ENCODE measurements around the gene ZFYVE21.

ZFYVE21 gene

GRCh38 chr14:103729496-103730448 is 14.2 kb downstream of the ZFYVE21 start:
- TF ChIP-seq CTCF (IDR thresholded peaks at IDR 0.05): no peak
- Mint-ChIP-seq H3K9me3 (no peaks in the 10 kb centered on the region), H3K4me1 (peaks cover 4% of the 10 kb centered on the region), H3K27me3 (ENCODE audit: low read depth, poor library complexity) (no peaks in the 10 kb centered on the region), H3K4me3 (no peak overlapping the region), H3K36me3 (ENCODE audit: low read depth) (peaks cover 27% of the 10 kb centered on the region), H3K27ac (no peak overlapping the region)
- DNase-seq: no peak

GRCh38 chr14:103730490-103731035 is 15.0 kb downstream of the ZFYVE21 start:
- H3K36me3 Mint-ChIP-seq (ENCODE audit: low read depth): peaks cover 27% of the 10 kb centered on the region
- no peak for DNase-seq
- H3K27me3 Mint-ChIP-seq (ENCODE audit: low read depth, poor library complexity): no peaks in the 10 kb centered on the region
- no peak overlapping the region for H3K27ac Mint-ChIP-seq
- no peak for TF ChIP-seq CTCF (IDR thresholded peaks at IDR 0.05)
- no peaks in the 10 kb centered on the region for H3K9me3 Mint-ChIP-seq
- H3K4me1 Mint-ChIP-seq: peaks cover 4% of the 10 kb centered on the region
- H3K4me3 Mint-ChIP-seq: no peak overlapping the region

- Mint-ChIP-seq H3K36me3 (ENCODE audit: low read depth) (peaks cover 27% of the 10 kb centered on the region), H3K4me3 (no peak overlapping the region), H3K9me3 (no peaks in the 10 kb centered on the region), H3K27me3 (ENCODE audit: low read depth, poor library complexity) (no peaks in the 10 kb centered on the region), H3K27ac (no peak overlapping the region), H3K4me1 (peaks cover 3% of the 10 kb centered on the region)
- TF ChIP-seq CTCF (IDR thresholded peaks at IDR 0.05): no peak
- no peak for DNase-seq
These were observed 15.9 kb downstream of the ZFYVE21 start for GRCh38 chr14:103731481-103731880.

- Mint-ChIP-seq H3K27me3 (ENCODE audit: low read depth, poor library complexity) (no peaks in the 10 kb centered on the region), H3K4me1 (no peaks in the 10 kb centered on the region), H3K9me3 (no peaks in the 10 kb centered on the region), H3K4me3 (no peak overlapping the region), H3K36me3 (ENCODE audit: low read depth) (peaks cover 27% of the 10 kb centered on the region), H3K27ac (peak overlapping the region; percentile 55)
- DNase-seq: no peak
- no peak for TF ChIP-seq CTCF (IDR thresholded peaks at IDR 0.05)
These were observed 16.6 kb downstream of the ZFYVE21 start for GRCh38 chr14:103731916-103732867.

- TF ChIP-seq CTCF (IDR thresholded peaks at IDR 0.05): no peak
- no peak overlapping the region for H3K4me3 Mint-ChIP-seq
- DNase-seq: no peak
- peak overlapping the region; percentile 55 for H3K27ac Mint-ChIP-seq
- no peaks in the 10 kb centered on the region for H3K9me3 Mint-ChIP-seq
- H3K36me3 Mint-ChIP-seq (ENCODE audit: low read depth): peaks cover 33% of the 10 kb centered on the region
- H3K27me3 Mint-ChIP-seq (ENCODE audit: low read depth, poor library complexity): no peaks in the 10 kb centered on the region
- peaks cover 5% of the 10 kb centered on the region for H3K4me1 Mint-ChIP-seq
These were observed 17.4 kb downstream of the ZFYVE21 start for GRCh38 chr14:103732868-103733620.
